ENCODE results near the gene HAUS5.

DNA sequence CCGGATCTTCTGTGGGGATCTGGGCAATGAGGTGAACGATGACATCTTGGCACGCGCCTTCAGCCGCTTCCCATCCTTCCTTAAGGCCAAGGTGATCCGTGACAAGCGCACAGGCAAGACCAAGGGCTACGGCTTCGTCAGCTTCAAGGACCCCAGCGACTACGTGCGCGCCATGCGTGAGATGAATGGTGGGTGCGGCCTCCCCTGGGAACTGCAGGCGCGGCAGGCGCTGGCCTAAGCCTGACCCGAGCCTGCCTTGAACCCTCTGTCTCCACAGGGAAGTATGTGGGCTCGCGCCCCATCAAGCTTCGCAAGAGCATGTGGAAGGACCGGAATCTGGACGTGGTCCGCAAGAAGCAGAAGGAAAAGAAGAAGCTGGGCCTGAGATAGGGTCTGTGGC is 24.6 kb downstream of the HAUS5 start:
- TF ChIP-seq, protein P1, sequence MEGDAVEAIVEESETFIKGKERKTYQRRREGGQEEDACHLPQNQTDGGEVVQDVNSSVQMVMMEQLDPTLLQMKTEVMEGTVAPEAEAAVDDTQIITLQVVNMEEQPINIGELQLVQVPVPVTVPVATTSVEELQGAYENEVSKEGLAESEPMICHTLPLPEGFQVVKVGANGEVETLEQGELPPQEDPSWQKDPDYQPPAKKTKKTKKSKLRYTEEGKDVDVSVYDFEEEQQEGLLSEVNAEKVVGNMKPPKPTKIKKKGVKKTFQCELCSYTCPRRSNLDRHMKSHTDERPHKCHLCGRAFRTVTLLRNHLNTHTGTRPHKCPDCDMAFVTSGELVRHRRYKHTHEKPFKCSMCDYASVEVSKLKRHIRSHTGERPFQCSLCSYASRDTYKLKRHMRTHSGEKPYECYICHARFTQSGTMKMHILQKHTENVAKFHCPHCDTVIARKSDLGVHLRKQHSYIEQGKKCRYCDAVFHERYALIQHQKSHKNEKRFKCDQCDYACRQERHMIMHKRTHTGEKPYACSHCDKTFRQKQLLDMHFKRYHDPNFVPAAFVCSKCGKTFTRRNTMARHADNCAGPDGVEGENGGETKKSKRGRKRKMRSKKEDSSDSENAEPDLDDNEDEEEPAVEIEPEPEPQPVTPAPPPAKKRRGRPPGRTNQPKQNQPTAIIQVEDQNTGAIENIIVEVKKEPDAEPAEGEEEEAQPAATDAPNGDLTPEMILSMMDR (IDR thresholded peaks at IDR 0.05; ENCODE audit: low read length) = no peak
- no peak for TF ChIP-seq EZH2 (IDR thresholded peaks at IDR 0.05; ENCODE audit: borderline replicate concordance, low read length)

All from OCI-LY1 (cell line).